DMS153 treated with DMSO at 0.1 percent for 48 hours (cell line): ENCODE data around the gene MEF2C.
"Not testable (repeated sequence)": the region's sequence is repeated elsewhere in the genome, so short reads cannot be mapped to it uniquely, and the experiment has no call there.

Source experiments
- DNase-seq: peaks from one replicate; lab custom pipeline; 2025; ENCODE audit not compliant: unreplicated experiment; lab: John Stamatoyannopoulos, UW

The MEF2C gene

DNA sequence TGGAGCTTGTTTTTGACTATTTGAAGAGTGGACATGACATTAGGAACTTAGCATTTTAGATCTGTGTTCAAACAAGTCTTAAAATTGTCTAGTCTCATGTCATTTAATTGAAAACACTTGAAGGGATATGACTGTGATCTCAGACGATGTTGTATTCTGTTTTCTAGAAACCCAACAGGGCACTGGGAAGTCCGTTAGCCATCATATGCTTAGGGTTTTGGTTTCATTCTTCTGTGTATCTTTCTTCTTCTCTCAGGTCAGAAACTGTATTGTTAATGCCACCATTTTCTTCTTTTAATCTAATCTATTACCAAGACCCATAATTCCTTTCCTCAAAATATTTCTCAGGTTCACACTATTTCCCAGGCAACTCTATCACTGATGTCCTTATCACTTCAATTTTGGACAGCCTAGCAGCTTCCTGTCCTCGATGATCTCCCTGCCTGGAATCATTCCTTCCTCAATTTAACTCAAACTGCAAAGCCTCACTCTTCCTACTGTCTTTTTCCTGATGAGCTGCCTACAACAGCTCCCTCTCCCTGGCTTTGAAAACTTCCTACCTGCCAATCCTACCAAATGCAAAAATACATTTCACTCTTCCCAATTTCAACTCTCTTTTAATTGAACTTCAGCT, 77.7 kb downstream of the MEF2C start:
- no peak for DNase-seq

DNA sequence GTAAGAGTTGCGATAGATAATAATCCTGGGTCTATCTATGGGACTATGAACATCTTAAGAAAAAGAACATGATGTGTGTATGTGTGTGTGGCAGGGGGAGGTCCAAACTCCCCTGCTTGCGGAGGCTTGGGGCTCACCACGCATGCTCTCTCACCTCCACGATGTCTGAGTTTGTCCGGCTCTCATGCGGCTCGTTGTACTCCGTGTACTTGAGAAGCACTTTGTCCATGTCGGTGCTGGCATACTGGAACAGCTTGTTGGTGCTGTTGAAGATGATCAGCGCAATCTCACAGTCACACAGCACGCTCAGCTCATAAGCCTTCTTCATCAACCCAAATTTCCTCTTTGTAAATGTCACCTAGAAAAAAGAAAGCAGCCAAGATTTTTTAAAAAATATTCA, 78.5 kb downstream of the MEF2C start:
- DNase-seq, result no peak

DNA sequence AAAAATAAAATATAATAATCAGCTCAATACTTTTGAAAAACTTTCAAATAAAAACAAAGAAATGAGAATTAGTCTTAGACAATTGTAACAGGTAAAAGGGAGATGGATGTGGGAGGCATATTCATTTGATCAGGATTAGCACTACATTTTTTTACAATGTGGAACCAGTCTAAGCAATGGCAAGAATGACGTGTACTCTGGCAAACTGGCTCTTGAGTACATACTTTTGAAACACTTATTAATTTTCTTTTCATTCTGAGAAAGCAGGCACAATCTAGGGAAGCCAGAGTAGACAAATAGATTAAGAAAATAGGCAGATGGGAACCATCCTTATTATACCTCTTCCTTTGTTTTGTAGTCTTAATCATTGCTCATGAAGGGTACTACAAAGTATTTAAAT, 79.7 kb downstream of the MEF2C start:
- no peak for DNase-seq

DNA sequence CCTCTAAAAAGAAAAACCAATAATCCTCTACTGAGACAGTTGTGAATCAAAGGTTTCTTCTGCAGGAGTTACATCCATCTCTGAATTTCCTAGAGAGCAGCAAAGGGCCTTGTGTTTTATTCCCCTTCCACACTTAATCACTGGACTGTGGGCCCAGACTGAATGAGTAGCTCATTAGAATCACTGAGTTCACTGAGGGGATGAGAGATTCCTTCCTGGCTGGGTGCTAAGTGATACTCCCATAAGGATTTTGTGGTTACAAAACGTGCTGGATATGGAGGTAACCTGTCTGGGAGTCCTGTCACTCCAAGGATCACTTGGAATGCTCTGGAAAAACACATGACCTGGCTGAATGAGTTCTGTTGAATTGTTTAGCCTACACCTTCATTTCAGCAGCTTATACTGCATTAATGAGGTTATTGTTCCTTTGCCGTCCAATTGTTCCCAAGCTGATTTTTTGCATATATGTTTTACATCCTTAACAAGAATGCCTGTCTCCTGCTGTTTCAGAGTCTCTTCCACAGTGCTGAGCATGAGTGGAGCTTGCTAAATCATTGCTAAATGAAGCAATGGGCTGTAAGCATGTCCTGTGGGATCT, 82.9 kb downstream of the MEF2C start:
- no peak for DNase-seq

DNA sequence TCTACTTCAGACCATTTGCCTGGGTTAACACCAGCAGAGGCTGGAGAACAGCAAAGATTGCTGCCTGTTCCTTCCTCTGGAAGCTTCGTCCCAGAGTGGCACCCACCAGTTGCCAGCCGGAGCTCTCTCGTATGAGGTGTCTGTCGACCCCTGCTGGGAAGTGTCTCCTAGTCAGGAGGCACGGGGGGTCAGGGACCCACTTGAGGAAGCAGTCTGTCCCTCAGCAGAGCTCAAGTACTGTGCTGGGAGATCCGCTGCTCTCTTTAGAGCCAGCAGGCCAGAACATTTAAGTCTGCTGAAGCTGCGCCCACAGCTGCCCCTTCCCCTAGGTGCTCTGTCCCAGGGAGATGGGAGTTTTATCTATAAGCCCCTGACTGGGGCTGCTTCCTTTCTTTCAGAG, 84.1 kb downstream of the MEF2C start:
- DNase-seq, result not testable (repeated sequence)

DNA sequence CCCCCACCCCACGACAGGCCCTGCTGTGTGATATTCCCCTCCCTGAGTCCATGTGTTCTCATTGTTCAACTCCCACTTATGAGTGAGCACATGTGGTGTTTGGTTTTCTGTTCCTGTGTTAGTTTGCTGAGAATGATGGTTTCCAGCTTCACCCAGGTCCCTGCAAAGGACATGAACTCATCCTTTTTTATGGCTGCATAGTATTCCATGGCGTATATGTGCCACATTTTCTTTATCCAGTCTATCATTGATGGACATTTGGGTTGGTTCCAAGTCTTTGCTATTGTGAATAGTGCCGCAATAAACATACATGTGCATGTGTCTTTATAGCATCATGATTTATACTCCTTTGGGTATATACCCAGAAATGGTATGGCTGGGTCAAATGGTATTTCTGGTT, 89.2 kb downstream of the MEF2C start:
- DNase-seq, result not testable (repeated sequence)

DNA sequence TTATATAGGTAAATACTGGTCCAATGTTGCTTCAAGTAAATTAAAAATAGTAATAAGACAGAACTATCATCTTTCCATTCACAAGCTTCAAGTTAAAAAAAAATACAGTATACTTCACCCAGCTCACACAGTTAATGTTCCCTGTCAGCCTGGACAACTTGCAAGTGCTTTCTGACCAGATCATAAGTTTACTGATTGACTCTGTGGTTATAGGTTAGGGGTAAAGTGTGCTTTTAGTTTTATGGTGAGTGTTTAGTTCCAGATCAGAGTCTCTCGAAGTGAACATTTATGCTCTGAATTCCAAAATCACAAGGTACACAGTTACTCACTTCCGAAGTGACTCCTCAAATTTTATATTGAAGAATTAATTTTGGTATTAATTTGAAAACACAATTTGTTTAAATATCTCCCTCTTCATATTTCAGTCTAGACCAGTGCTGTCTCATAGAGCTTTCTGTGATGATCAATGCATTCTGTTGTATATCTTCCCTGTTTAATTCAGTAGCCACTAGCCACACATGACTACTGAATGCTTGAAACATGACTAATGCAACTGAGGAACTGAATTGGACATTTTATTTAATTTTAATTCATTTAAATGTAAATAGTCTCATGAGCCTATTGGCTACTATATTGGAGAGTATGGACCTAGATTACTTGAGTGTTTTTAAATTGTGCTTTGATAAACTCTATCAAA, 90.7 kb downstream of the MEF2C start:
- no peak for DNase-seq

DNA sequence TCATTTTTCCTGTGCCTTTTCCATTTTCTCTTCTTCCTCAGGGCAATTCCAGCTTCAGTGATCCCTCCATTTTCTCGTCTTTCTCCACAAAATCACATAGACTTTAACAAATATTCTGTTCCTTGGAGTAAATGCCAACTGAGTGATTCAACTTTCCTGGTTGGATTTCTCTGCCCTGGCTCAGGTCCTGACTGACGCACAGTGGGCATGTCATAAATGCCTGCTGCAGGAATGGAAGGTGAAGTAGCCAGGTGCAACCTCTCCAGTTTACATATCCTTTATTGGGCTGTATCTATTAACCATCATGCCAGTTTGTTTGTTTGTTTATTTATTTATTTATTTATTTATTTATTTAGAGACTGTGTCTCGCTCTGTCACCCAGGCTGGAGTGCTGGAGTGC, 95.1 kb downstream of the MEF2C start:
- DNase-seq, result no peak

DNA sequence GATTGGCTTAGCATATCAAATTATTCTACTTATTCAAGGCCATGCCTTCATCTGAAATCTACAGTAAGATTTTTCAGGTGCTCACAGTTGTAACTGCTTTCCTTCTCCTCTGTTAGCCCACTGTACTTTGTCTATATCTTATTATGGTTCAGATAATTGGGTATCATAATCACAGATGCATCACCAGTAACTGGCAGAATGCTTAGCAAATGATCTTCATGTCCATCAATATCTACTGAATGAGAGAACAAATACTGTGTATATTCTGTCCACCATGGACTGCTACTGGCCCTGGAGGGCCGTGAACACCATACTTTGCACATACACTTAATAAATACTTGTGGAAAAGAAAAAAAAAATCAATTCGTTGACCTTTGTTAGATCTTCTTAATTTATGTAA, 96.2 kb downstream of the MEF2C start:
- DNase-seq, result no peak

DNA sequence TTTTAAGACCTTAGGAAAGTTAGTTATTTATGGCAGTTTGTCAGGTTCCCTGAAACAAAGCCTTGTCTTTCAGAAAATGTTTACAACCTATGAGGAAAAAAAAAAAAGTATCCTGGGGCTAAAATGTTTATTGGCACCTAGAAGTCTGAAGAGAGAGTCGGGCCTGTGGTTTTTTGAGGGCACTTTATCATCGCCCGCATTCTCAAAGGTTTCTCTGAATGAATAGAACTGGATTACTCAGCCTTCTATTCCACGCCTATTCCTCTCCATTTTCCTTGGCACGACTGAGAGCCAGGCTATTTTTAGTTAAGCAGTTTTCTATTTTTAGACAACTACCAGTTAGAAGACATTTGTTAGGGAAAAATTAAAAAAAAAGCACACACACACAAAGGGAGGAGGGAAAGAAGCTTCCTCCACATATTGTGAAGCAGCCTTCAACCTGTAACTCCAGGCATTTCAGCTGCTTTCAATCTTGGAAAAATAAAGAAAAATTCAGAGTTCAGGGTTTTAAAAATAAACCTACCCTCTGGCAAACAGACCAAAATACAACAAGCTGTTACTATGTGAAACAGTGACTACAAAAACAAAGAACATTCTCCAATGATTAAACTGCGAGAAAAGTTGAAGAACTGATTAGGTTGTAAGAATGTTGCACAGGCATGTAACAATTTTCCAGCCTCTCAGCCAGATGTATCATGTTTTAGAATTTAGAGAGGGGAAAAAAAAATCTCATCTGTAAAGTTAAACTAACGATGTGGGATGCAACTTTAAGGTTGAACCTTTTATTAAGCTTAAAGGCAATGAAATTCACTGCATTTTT, 97.0 kb downstream of the MEF2C start:
- DNase-seq, result peak; percentile 36

DNA sequence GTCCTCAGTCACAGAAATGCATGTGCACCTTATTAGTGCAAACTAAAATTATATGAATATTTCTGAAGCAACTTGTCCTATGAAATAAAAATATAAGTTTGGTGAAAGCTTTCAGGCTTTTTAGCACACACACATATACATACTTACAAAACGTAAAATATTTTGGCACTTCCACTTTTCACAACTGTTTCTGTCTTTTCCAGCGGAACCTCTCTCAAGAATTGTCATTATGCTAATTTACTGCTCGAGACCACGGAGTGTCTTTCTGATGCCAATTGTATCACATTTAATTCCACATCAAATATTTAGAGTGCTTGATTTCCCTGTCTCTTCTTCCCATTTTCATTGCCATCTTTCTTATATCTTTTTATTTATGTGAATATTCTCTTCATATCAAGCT, 100.4 kb downstream of the MEF2C start:
- DNase-seq, result no peak

DNA sequence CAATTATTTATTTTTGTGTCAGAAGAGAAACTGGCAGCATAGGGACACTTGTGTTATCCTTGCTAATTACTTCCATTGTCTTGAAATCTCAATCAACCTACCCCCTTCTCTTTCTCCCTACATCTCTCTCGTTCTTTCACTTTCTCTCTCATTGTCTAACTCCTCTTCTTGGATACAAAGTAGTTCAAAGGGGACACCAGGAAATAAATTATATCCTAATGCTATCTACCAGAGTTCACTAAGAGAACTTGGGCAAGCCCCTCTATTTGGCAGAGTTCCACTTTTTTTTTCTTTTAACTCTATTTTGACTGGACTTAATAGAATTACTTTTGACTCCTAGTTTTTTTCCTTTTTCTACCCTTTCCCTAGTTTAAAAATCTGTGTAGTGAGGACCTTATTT, 102.2 kb downstream of the MEF2C start:
- no peak for DNase-seq

DNA sequence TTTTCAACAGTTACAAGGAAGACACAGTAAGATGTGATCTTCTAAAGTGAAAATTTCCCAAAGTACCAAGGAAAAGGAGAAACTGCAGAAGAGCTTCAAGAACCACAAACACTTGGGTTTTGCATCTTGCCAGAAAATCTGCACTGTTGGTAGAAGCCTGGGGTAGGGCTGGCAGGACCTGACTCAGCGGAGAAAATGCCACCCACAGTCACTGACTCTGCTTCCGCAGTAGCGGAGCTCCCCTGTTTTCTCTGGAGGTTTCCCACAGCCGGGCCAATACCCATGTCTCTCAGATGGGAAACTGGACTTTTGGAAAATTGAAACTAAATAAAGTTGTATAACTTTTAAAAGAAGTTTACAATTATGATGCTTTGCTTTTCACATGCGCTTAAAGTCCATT, 104.2 kb downstream of the MEF2C start:
- DNase-seq, result no peak

DNA sequence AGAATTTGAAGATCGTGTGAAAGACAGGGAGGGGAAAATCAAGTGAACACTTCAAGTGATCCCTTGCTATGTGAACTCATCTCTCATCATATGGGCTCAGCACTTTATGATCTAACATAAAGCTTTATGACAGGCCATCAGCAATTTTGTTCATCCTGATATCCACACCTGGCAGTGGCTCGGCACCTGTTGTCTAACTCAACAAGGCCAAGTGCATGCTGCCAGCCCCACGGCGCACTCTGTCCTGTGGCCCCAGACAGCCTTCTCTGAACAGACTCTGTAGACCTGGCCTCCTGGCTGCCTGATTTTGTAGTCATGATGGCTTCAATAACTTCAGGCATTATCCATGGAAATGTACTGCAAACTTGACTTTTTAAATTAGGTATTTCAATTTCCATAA, 106.3 kb downstream of the MEF2C start:
- no peak for DNase-seq

DNA sequence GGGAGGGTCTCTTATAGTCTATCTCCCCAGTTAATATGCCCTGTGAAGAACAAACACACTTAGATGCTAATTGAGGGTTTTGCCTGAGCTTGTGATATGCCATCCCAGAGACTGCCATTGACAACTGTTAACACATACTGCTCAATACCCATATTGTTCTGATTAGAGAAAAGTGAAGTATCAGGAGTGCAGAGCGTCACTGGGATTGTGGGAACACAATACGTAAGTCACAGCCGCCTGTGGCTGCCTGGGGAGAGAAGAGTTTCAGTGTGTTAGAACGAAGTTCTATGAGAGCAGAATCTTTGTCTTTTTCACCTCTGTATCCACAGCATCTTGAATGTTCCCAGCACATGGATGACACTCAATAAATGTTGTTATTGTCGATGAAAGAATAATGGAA, 110.2 kb downstream of the MEF2C start:
- no peak for DNase-seq

DNA sequence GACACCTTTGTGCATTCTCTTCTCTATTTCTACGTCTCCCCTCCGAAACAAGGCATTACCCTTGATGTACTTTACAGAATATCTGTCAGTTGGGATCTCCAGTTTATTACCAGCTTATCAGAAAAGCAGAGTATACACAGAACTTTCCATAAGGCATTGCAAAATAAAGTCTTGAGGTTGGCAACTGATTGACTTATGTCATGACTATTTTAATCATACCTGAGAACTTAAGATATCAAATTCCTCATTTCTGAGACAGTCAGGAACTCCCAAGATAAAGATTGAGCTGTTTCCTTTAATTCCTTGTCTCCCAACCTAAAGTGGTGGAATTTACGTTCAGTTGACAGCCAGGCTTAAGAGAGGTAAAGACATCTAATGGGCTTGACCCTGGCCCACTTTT, 110.9 kb downstream of the MEF2C start:
- DNase-seq, result no peak

DNA sequence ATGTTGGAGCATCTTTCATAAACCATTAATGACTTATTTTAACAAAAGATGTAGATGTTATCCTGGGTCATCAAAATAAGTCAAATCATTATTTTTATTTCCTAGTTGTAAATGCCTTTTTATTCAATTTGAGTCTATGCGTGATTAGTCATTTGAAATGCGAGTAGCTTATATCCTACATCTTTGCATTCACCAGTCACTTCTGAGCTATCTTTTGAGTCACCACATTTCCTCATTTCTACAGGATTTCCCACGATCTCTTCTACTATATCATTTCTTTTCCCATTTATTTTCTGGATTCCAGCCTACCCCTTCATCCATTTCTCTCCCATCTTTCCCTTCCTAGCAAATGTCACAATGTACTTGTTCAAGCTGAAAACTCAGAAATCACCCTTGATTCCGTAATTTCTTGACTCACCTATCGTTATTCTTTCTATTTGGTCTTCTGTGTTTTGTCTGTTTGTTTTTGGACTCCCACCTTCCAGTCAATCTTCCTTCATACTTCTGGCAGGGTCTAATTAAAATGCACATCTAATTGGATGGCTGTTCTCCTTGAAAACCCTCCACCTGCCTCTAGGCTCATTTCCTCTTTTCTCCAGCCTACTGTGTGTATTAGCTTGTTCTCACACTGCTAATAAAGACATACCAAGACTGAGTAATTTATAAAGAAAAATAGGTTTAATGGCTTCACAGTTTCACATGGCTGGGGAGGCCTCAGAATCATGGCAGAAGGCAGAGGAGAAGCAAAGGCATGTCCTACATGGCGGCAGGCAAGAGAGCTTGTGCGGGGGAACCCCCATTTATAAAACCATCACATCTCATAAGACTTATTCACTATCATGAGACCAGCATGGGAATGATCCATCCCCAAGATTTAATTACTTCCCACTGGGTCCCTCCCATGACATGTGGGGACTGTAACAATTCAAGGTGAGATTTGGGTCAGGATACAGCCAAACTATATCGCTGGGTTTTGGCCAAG, 112.4 kb downstream of the MEF2C start:
- no peak for DNase-seq

DNA sequence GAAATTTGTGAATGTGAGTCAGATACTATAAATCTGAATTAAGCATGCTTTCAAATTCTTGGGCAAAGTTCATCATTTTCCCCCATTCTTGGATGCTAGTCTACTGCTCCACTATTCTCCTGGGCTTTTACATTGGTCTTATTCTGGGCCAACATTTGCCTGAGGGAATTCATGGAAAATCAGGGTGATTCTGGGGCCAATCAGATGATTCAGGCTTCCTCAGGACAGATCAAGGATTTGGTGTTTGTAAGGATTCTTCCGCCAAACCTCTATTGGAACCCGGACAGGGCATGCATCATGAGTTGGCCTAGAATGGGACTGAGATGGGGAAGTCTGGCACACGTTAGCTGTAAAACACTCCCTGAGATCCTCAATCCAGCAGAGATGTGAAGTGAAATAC, 113.8 kb downstream of the MEF2C start:
- DNase-seq, result no peak

DNA sequence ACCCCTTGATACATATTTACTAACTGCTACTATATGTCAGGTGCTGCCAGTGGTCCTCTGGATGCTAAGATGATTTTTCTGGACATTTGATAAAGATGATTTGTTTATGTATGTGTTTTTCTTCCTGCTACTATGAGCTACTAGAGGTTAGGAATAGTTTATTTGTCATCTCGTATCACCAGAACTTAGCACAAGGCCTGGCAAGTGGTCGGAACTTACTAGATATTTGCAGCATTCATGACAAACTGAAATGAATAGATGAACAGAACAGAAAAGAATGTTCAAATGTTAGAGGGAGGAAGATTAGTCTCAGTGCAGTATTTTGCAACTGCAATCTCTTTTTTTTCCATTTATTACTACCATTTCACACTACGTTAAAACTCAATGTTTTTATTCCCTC, 114.6 kb downstream of the MEF2C start:
- DNase-seq, result no peak

DNA sequence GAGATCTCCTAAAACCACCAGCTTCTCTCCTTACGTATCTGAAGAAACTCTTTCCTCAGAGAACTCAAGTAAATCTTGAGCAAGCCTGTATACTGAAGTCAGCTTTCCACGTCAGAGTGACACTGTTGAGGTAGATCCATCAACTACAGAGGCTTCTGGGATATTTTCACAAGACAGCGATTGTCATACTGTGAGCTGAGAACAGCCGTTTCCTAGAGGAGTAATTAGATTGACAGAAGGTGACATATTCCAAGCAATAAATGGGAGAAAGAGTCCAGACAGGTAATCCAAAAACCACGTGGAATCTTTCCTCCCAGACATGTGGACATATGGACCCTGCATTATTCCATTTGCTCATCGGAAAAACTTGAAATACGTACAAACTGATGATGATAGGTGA, 117.2 kb downstream of the MEF2C start:
- DNase-seq, result no peak

DNA sequence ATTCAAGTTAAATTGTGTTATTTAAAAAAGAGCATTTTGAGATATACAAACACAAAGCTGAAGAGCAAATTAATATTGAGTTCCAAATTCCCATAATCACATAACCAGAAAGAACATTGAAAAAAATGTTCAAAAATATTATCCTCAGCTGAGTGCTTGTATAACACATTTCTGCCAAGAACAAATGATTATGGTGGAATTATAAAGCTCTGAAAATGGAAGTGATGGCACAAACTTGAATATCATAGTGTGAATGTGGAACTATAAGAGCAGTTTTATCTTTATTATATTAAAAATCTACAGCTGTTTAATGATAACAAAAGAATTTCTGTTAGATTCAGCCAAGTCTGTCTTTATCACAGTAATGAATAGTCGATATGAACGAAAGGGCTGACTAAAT, 117.8 kb downstream of the MEF2C start:
- no peak for DNase-seq
